Activated naive CD4-positive, alpha-beta T cell treated with anti-CD3 and anti-CD28 coated beads, Interleukin-2, amount 50 U/mL, for 24 hours (primary cell): ENCODE data around the gene SPDEF.

Source experiments
- H3K27ac Mint-ChIP-seq: one replicate; pipeline ENCODE4 v1.8.0; 2021; ENCODE audit warnings: mild to moderate bottlenecking, mixed read lengths
- H3K27me3 Mint-ChIP-seq: one replicate; pipeline ENCODE4 v1.8.0; 2021; ENCODE audit warnings: mixed read lengths
- H3K36me3 Mint-ChIP-seq: one replicate; pipeline ENCODE4 v1.8.0; 2021; ENCODE audit warnings: mixed read lengths
- H3K4me1 Mint-ChIP-seq: one replicate; pipeline ENCODE4 v1.8.0; 2021; ENCODE audit warnings: mixed read lengths
- H3K4me3 Mint-ChIP-seq: one replicate; pipeline ENCODE4 v1.8.0; 2021; ENCODE audit warnings: mild to moderate bottlenecking, mixed read lengths
- H3K9me3 Mint-ChIP-seq: one replicate; pipeline ENCODE4 v1.8.0; 2021; ENCODE audit warnings: mixed read lengths

SPDEF gene

DNA sequence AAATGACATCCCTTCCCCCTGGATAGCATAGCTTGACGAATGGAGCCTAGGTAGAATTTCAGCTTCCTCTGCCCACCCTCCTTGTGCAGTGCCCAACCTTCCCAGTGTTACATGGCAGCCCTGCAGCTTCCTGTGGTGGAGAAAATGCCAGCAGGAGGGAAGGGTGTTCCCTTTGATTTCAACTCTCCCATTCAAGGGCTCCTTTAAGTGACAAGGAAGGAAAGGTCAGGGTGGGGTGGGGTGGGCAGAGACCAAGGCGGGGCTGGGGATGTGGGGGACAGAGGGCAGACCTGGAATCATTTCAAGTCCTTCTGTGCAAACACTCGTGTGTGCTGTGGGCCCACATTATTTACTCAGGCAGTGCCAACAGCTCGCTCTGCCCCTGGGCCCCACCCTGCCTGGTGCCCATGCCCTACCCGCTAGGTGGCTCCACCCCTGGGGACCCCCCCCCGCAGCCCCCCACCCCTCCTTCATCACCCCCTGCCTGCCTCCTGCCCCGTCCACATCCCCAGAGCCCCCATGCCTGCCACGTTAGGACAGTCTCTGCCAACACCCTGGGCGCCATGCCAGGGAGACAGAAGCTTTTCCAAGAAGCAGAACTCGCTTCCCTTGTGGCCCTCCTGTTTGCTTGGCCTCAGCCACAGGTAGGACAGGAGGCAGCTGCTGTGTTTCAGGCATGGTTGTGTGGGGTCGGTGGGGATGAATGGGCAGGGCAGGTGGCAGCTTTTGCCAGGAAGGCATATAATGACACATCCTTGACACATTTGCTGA, 9.4 kb downstream of the SPDEF start:
- H3K36me3 Mint-ChIP-seq = no peaks in the 10 kb centered on the region
- no peak overlapping the region for H3K4me3 Mint-ChIP-seq
- H3K9me3 Mint-ChIP-seq = no peaks in the 10 kb centered on the region
- H3K4me1 Mint-ChIP-seq = no peaks in the 10 kb centered on the region
- no peaks in the 10 kb centered on the region for H3K27me3 Mint-ChIP-seq
- H3K27ac Mint-ChIP-seq = no peak overlapping the region

DNA sequence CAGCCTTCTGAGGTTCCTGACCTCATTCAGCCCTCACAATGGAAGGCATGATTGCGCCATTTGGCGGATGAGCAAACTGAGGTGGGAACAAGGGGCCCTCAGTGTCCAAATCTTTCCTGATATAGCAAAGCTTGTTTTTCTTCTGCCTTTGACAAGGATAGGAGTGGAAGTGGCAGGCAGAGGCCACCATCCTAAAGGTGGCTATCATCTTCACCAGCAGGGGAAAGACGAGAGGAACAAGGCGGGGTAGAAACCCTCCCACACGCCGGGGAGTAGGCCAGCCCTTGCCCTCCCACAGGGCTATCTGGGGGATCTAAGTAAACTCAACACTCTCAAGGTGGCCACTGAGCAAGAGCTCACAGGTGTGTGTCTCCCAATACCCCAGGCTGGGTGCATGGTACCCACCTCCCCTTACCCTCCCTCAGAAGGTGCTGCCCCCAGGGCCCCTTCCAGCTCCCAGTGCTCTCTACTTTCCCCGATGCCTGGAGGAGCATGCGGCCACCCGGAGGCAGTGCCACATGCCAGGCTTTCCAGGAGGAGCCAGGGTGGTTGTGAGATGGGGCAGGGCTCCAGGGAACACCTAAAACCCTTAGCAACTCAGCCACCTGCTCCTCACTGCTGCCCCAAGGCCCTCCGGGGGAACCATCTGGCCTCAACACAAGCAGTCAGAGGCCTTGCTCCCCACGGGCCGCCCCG, 11.2 kb downstream of the SPDEF start:
- H3K9me3 Mint-ChIP-seq = no peaks in the 10 kb centered on the region
- H3K27ac Mint-ChIP-seq = no peak overlapping the region
- no peaks in the 10 kb centered on the region for H3K36me3 Mint-ChIP-seq
- no peak overlapping the region for H3K4me3 Mint-ChIP-seq
- no peaks in the 10 kb centered on the region for H3K27me3 Mint-ChIP-seq
- no peaks in the 10 kb centered on the region for H3K4me1 Mint-ChIP-seq

DNA sequence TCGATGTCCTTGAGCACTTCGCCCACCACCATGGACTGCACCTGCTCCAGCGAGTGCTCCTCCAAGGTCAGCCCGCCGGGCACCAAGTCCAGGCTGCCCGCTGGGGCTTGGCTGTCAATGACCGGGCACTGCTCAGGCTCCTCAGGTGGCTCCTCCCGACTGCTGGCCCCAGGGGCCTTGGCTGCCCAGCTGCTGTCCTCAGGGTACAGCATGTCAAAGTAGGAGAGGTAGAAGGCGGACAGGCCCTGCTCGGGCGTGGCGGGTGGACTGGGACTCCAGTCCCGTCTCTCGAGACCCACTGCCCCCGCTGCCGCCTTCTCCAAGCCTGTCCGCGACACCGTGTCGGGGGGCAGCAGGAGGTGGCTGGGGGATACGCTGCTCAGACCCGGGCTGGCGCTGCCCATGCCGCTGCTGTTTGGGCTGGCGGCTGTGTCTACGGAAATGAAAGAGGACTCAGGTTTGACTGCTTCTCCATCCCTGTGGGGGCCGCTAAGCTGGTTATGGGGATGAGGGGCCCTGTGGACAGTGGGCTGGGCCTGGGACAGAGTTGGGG, 12.0 kb downstream of the SPDEF start:
- no peaks in the 10 kb centered on the region for H3K36me3 Mint-ChIP-seq
- H3K27ac Mint-ChIP-seq = no peak overlapping the region
- no peaks in the 10 kb centered on the region for H3K9me3 Mint-ChIP-seq
- H3K4me1 Mint-ChIP-seq = no peaks in the 10 kb centered on the region
- no peaks in the 10 kb centered on the region for H3K27me3 Mint-ChIP-seq
- H3K4me3 Mint-ChIP-seq = no peak overlapping the region

DNA sequence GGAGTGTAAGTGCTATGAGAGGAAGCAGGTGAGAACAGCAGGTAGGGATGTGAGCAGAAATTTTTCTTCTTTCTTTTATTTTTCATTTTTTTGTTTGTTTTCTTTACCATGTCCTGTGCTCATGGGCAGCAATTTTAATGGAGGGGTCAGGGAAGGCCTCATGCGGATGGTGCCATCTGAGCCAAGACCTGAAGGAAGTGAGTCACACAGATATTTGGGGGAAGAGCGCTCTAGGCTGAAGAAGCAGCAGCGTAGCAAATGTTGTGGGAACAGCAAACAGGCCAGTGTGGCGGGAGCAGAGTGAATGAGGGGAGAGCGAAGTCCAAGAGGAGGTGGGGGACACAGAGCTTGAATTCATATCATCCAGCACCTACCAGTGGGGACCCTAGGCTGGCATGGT, 12.7 kb downstream of the SPDEF start:
- Mint-ChIP-seq H3K27ac (no peak overlapping the region), H3K4me1 (no peaks in the 10 kb centered on the region), H3K4me3 (no peak overlapping the region), H3K9me3 (no peaks in the 10 kb centered on the region), H3K36me3 (no peaks in the 10 kb centered on the region), H3K27me3 (no peaks in the 10 kb centered on the region)

DNA sequence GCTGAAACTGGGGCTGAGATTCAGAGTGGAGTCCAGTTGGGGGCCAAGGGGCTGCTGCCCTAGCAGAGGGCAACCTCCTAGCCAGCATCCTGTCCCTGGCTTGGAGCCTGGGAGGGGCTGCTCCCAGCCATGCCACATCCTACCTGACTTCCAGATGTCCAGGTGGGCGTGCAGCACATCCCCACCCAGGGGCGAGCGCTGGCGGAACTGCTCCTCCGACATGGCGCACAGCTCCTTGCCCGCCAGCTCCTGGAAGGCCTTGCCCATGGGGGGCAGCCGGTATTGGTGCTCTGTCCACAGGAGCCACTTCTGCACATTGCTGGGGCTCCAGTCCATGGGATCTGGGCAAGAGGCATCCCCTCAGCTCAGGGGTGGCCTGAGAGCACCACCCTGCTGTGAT, 15.3 kb downstream of the SPDEF start:
- no peak overlapping the region for H3K27ac Mint-ChIP-seq

DNA sequence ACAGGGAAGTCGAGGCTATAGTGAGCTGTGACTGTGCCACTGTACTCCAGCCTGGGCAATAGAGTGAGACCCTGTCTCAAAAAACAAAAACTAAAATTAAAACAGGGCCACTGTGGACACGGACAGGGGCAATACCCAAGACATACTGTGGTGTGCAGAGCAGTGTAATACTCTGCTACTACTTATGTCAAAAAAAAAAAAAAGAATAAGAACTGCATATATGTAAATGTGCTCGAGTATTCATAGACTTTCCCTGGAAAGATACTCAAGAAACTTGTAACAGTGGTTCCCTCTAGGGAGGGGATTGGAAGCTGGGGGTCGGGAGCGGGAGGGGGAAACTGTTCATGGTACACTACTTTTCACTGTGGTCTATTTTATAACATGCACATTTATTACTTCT, 15.9 kb downstream of the SPDEF start:
- no peaks in the 10 kb centered on the region for H3K9me3 Mint-ChIP-seq
- no peak overlapping the region for H3K27ac Mint-ChIP-seq
- no peak overlapping the region for H3K4me3 Mint-ChIP-seq
- H3K4me1 Mint-ChIP-seq = no peaks in the 10 kb centered on the region
- H3K27me3 Mint-ChIP-seq = no peaks in the 10 kb centered on the region
- H3K36me3 Mint-ChIP-seq = no peaks in the 10 kb centered on the region

More for the DNA sequence above, 15.3 kb downstream of the SPDEF start:
- H3K36me3 Mint-ChIP-seq = no peaks in the 10 kb centered on the region
- no peaks in the 10 kb centered on the region for H3K9me3 Mint-ChIP-seq
- no peaks in the 10 kb centered on the region for H3K27me3 Mint-ChIP-seq
- H3K4me3 Mint-ChIP-seq = no peak overlapping the region
- H3K4me1 Mint-ChIP-seq = no peaks in the 10 kb centered on the region

GRCh38 chr6:34539181-34539580, 16.9 kb downstream of the SPDEF start:
- Mint-ChIP-seq H3K9me3 (no peaks in the 10 kb centered on the region), H3K27ac (no peak overlapping the region)

GRCh38 chr6:34538581-34538980, 17.5 kb downstream of the SPDEF start:
- Mint-ChIP-seq H3K4me3 (no peak overlapping the region), H3K36me3 (no peaks in the 10 kb centered on the region), H3K9me3 (no peaks in the 10 kb centered on the region), H3K4me1 (no peaks in the 10 kb centered on the region), H3K27ac (no peak overlapping the region), H3K27me3 (no peaks in the 10 kb centered on the region)

More at GRCh38 chr6:34539181-34539580, 16.9 kb downstream of the SPDEF start:
- H3K36me3 Mint-ChIP-seq = no peaks in the 10 kb centered on the region
- no peaks in the 10 kb centered on the region for H3K27me3 Mint-ChIP-seq
- H3K4me3 Mint-ChIP-seq = no peak overlapping the region
- H3K4me1 Mint-ChIP-seq = no peaks in the 10 kb centered on the region

GRCh38 chr6:34537922-34538550, 18.1 kb downstream of the SPDEF start:
- no peak overlapping the region for H3K27ac Mint-ChIP-seq
- no peaks in the 10 kb centered on the region for H3K4me1 Mint-ChIP-seq
- H3K36me3 Mint-ChIP-seq = no peaks in the 10 kb centered on the region
- no peaks in the 10 kb centered on the region for H3K9me3 Mint-ChIP-seq
- no peak overlapping the region for H3K4me3 Mint-ChIP-seq
- H3K27me3 Mint-ChIP-seq = no peaks in the 10 kb centered on the region

- no peak overlapping the region for H3K4me3 Mint-ChIP-seq
- H3K4me1 Mint-ChIP-seq = no peaks in the 10 kb centered on the region
- no peaks in the 10 kb centered on the region for H3K9me3 Mint-ChIP-seq
- no peaks in the 10 kb centered on the region for H3K36me3 Mint-ChIP-seq
- H3K27ac Mint-ChIP-seq = no peak overlapping the region
- no peaks in the 10 kb centered on the region for H3K27me3 Mint-ChIP-seq
These were observed 18.9 kb downstream of the SPDEF start for GRCh38 chr6:34536959-34537848.

DNA sequence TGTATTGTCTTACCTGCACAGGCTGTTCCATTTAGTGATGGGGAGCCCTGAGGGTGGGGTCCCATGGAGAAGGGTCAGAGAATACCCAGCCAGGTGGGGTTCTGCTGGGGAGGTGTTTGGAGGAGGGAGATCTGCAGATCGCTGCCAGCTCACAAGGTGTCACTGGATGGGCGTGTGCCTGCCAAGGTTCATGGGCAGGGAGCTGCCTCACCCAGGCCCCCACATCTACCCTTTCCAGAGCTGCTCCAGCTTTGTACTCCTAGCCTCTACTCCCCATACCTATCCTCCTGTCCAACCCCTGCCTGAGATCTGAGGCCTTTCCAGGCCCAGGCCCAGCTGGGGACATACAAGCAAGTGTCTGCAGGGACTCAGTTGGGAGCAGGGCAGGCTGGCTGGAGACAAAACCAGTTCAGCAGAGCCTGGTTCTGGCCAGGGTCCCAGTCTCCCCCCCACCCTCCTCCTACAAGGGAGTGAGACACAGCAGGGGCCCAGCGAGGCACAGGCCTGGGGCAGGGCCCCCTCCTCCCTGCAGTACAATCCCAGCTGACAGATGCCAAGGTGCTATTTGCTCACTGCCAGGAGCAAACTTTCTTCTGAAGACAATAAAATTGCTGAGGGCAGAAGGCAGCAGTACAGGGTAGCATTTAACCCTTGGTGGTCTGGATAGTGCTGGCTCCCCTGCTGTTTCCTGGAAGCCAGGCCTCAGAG, 19.7 kb downstream of the SPDEF start:
- Mint-ChIP-seq H3K27me3 (no peaks in the 10 kb centered on the region), H3K36me3 (no peaks in the 10 kb centered on the region), H3K4me1 (no peaks in the 10 kb centered on the region), H3K27ac (no peak overlapping the region), H3K4me3 (no peak overlapping the region), H3K9me3 (no peaks in the 10 kb centered on the region)

- H3K4me3 Mint-ChIP-seq = no peak overlapping the region
- no peaks in the 10 kb centered on the region for H3K36me3 Mint-ChIP-seq
- H3K27me3 Mint-ChIP-seq = no peaks in the 10 kb centered on the region
- H3K27ac Mint-ChIP-seq = no peak overlapping the region
- no peaks in the 10 kb centered on the region for H3K4me1 Mint-ChIP-seq
- H3K9me3 Mint-ChIP-seq = no peaks in the 10 kb centered on the region
These were observed 20.5 kb downstream of the SPDEF start for GRCh38 chr6:34535646-34536045.

- Mint-ChIP-seq H3K4me1 (no peaks in the 10 kb centered on the region), H3K27me3 (no peaks in the 10 kb centered on the region), H3K36me3 (no peaks in the 10 kb centered on the region), H3K27ac (no peak overlapping the region), H3K9me3 (no peaks in the 10 kb centered on the region), H3K4me3 (no peak overlapping the region)
These were observed 20.9 kb downstream of the SPDEF start for GRCh38 chr6:34535199-34535598.

- no peaks in the 10 kb centered on the region for H3K9me3 Mint-ChIP-seq
- H3K36me3 Mint-ChIP-seq = no peaks in the 10 kb centered on the region
- H3K4me3 Mint-ChIP-seq = no peak overlapping the region
- H3K27me3 Mint-ChIP-seq = no peaks in the 10 kb centered on the region
- H3K27ac Mint-ChIP-seq = no peak overlapping the region
- H3K4me1 Mint-ChIP-seq = no peaks in the 10 kb centered on the region
These were observed 21.5 kb downstream of the SPDEF start for GRCh38 chr6:34534656-34535055.

GRCh38 chr6:34534146-34534545, 22.0 kb downstream of the SPDEF start:
- no peak overlapping the region for H3K4me3 Mint-ChIP-seq
- H3K36me3 Mint-ChIP-seq = no peaks in the 10 kb centered on the region
- H3K27me3 Mint-ChIP-seq = no peaks in the 10 kb centered on the region
- H3K4me1 Mint-ChIP-seq = no peaks in the 10 kb centered on the region
- H3K27ac Mint-ChIP-seq = no peak overlapping the region
- no peaks in the 10 kb centered on the region for H3K9me3 Mint-ChIP-seq
